Endothelial cell of umbilical vein (primary cell): ENCODE measurements around the gene ZFR. TPM values are rescaled to one million over a fixed set of nuclear protein-coding genes. Genes with fewer than 3 reads are reported as not detected.

Source experiments
- BruUV-seq: library from RNA; stranded (reverse); fragments of 400-500 nt; replicated peaks from 2 replicates; lab custom pipeline; 2021; lab: Mats Ljungman, UMichigan
- CTCF ChIA-PET: fragments of 300-600, 350-600 bp; sonication (Branson Sonifier 250); formaldehyde crosslinking; loops from one replicate; lab custom pipeline; 2021; ENCODE audit warnings: antibody characterized with exemption, inconsistent platforms; lab: Charles Lee
- POLR2A ChIA-PET: fragments of 300-600, 350-600 bp; sonication (Branson Sonifier 250); formaldehyde crosslinking; loops from one replicate; lab custom pipeline; 2021; ENCODE audit warnings: antibody characterized with exemption, inconsistent platforms; lab: Charles Lee
- DNase-seq: peaks from one replicate; pipeline ENCODE4 v3.0.0-alpha.2; 2011; ENCODE audit warnings: low read depth, low spot score
- FAIRE-seq: peaks from 2 replicates; lab custom pipeline; 2011; peaks lifted over from hg19 to GRCh38; lab: Jason Lieb, UNC
- H2AFZ ChIP-seq: 2 replicates; pipeline ENCODE4 v1.6.0; 2012; ENCODE audit warnings: low read depth, low read length, control low read depth, inconsistent platforms
- H3K27ac ChIP-seq: 2 replicates; pipeline ENCODE4 v1.5.1; 2011; ENCODE audit warnings: low read depth, mild to moderate bottlenecking, control low read depth, low read length, moderate library complexity; ENCODE audit not compliant: insufficient read depth
- H3K27me3 ChIP-seq, 2 experiments: 2 replicates each; pipeline versions ENCODE4 v1.6.0 to v1.6.1; 2011; ENCODE audit warnings: low read length in 2 of 2, mixed read lengths in 1 of 2; ENCODE audit not compliant: control insufficient read depth in 2 of 2, insufficient read depth in 2 of 2
- H3K36me3 ChIP-seq, 2 experiments: 2 replicates in 1 of 2; 3 replicates in 1 of 2; pipeline ENCODE4 v1.5.1; 2011; ENCODE audit warnings: low read length in 2 of 2, mild to moderate bottlenecking in 1 of 2, moderate library complexity in 1 of 2; ENCODE audit not compliant: control insufficient read depth in 2 of 2, insufficient read depth in 2 of 2; ENCODE audit errors: extremely low read depth in 1 of 2
- H3K4me1 ChIP-seq: 3 replicates; pipeline ENCODE4 v1.5.1; 2011; ENCODE audit warnings: mild to moderate bottlenecking, low read length; ENCODE audit not compliant: control insufficient read depth, insufficient read depth; ENCODE audit errors: extremely low read depth
- H3K4me2 ChIP-seq: 2 replicates; pipeline ENCODE4 v1.6.1; 2011; ENCODE audit warnings: low read length, control low read depth, mixed read lengths; ENCODE audit not compliant: insufficient read depth
- H3K4me3 ChIP-seq, 3 experiments: fragments of 200-600 bp in 1 of 3; sonication (generic), shearing (Covaris generic) in 1 of 3; replicated peaks in 1 of 3; 2 replicates each; pipeline ENCODE4 v1.5.1; 2011 to 2016; ENCODE audit warnings: control low read depth in 3 of 3, low read length in 3 of 3, mild to moderate bottlenecking in 2 of 3, inconsistent platforms in 1 of 3, low read depth in 1 of 3, moderate library complexity in 1 of 3; ENCODE audit not compliant: insufficient read depth in 1 of 3
- H3K79me2 ChIP-seq: 2 replicates; pipeline ENCODE4 v1.6.0; 2012; ENCODE audit warnings: low read length, inconsistent platforms; ENCODE audit not compliant: control insufficient read depth, insufficient read depth
- H3K9ac ChIP-seq: replicated peaks from 2 replicates; pipeline ENCODE3; 2011; ENCODE audit warnings: low read length, control low read depth; ENCODE audit not compliant: insufficient read depth; ENCODE audit errors: extremely low read depth
- H3K9me1 ChIP-seq: replicated peaks from 3 replicates; pipeline ENCODE4 v1.6.0; 2011; ENCODE audit warnings: mild to moderate bottlenecking, low read length; ENCODE audit not compliant: control insufficient read depth, insufficient read depth; ENCODE audit errors: extremely low read depth
- H3K9me3 ChIP-seq: replicated peaks from 2 replicates; pipeline ENCODE4 v1.5.1; 2012; ENCODE audit warnings: low read length, inconsistent platforms; ENCODE audit not compliant: control insufficient read depth, insufficient read depth
- H4K20me1 ChIP-seq: replicated peaks from 2 replicates; pipeline ENCODE3; 2011; ENCODE audit warnings: mild to moderate bottlenecking, low read length; ENCODE audit not compliant: control insufficient read depth, insufficient read depth; ENCODE audit errors: extremely low read depth
- EZH2 ChIP-seq: IDR thresholded peaks from 2 replicates; pipeline ENCODE4 v1.6.1; 2012; ENCODE audit warnings: borderline replicate concordance, low read depth, mild to moderate bottlenecking, moderate library complexity, low read length, inconsistent platforms; ENCODE audit not compliant: severe bottlenecking
- FOS ChIP-seq: IDR thresholded peaks from 2 replicates; pipeline ENCODE4 v1.6.1; 2011; ENCODE audit warnings: mild to moderate bottlenecking, low read length, moderate library complexity, borderline replicate concordance; ENCODE audit not compliant: insufficient read depth
- GATA2 ChIP-seq: IDR thresholded peaks from 2 replicates; pipeline ENCODE4 v1.7.0; 2011; ENCODE audit warnings: low read depth, mild to moderate bottlenecking, moderate library complexity, mixed read lengths, low read length; ENCODE audit not compliant: insufficient read length, insufficient read depth
- JUN ChIP-seq: IDR thresholded peaks from 2 replicates; pipeline ENCODE4 v1.6.1; 2011; ENCODE audit warnings: borderline replicate concordance, low read depth; ENCODE audit not compliant: insufficient read length, insufficient read depth
- MYC ChIP-seq: IDR thresholded peaks from one replicate; pipeline ENCODE4 v1.6.1; 2011; ENCODE audit warnings: mild to moderate bottlenecking, low read depth, low read length
- POLR2A ChIP-seq: IDR thresholded peaks from 2 replicates; pipeline ENCODE4 v1.6.1; 2012; ENCODE audit warnings: low read depth, mild to moderate bottlenecking, control low read depth, low read length
- POLR2AphosphoS5 ChIP-seq: IDR thresholded peaks from 2 replicates; pipeline ENCODE4 v1.6.1; 2012; ENCODE audit warnings: low read depth, mild to moderate bottlenecking, control low read depth, low read length, moderate library complexity; ENCODE audit not compliant: insufficient read depth
- dilution Hi-C: fragments of 300-500 bp; cut with MboI; formaldehyde crosslinking; loops from one replicate; pipeline ENCODE4 v1.15.0; 2019; ENCODE audit warnings: low sequenced_read_pairs; ENCODE audit not compliant: extremely low pct_ligation_motif_present
- intact Hi-C: fragments of 100-400 bp; cut with micrococcal nuclease; formaldehyde crosslinking; loops from one replicate; pipeline ENCODE4 v1.10.0; 2022
- polyA plus RNA-seq, 4 experiments: library from polyadenylated mRNA; depleted of rRNA in 3 of 4; stranded (reverse) in 3 of 4; unstranded in 1 of 4; fragments of >200 nt; gene quantifications; 2 replicates each; pipeline versions ENCODE4 v1.2.1 to v1.2.3, GENCODE V29; 2011 to 2012; ENCODE audit warnings: missing spikeins in 1 of 4
- total RNA-seq: library from RNA; stranded (reverse); gene quantifications from 2 replicates; pipeline ENCODE4 v1.2.3, GENCODE V29; 2021
- TF ChIP-seq, protein P1 (sequence below), 2 donors: IDR thresholded peaks; 1 replicate in 1 of 2; 2 replicates in 1 of 2; pipeline ENCODE4 v1.5.1; 2011; ENCODE audit warnings: low read length in 2 of 2, mild to moderate bottlenecking in 2 of 2, moderate library complexity in 2 of 2, control low read depth in 1 of 2, inconsistent platforms in 1 of 2, low read depth in 1 of 2; ENCODE audit not compliant: insufficient read depth in 1 of 2; ENCODE audit errors: extremely low read depth in 1 of 2
- TF ChIP-seq, protein P2 (sequence below): IDR thresholded peaks from 2 replicates; pipeline ENCODE4 v1.6.1; 2011; ENCODE audit not compliant: insufficient read depth, insufficient read length

ZFR gene
- total and polyA plus RNA-seq, 2 donors (not counting 3 experiments of a cell fraction or from before 2014, with no cell fraction given), result 60.1 to 79.4 TPM

DNA sequence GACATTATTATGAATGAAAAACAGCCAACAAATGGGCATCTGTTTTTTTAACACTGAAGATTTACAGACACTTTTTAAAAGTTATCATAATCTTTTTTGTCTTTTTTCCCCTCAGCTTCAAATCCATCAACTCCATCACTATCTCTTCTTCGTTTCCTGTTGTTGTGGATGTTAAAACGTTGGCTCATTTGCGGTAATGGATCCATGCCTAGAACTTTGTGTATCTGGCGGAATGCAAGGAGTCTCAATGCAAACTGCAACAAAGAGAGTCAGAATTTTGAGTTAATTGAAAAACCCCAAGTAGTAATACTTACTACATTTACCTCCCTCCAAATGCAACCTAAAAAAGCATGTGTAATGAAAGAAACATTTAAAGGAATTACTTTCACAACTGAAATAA lies 88.9 kb downstream of the ZFR start:
- Histone ChIP-seq H3K27me3 (no peaks in the 10 kb centered on the region), H2AFZ (no peak overlapping the region), H3K36me3 (peaks cover 4 to 9% of the 10 kb centered on the region in 2 experiments), H3K27ac (no peak overlapping the region), H3K9ac (no peak overlapping the region), H3K4me3 (no peak overlapping the region), H3K9me1 (no peaks in the 10 kb centered on the region), H4K20me1 (no peaks in the 10 kb centered on the region), H3K79me2 (no peaks in the 10 kb centered on the region), H3K4me1 (no peaks in the 10 kb centered on the region), H3K4me2 (no peak overlapping the region), H3K9me3 (no peaks in the 10 kb centered on the region)
- dilution Hi-C loops (no loop called here), intact Hi-C loops (loop anchor here (5.0 kb wide), 1 partner anchor 373 kb away; no protein-coding TSS in a partner anchor)
- ChIA-PET CTCF (no interaction called here), POLR2A (no interaction called here)
- TF ChIP-seq JUN (no peak), FOS (no peak), POLR2AphosphoS5 (no peak), GATA2 (no peak), EZH2 (no peak), MYC (no peak), POLR2A (no peak)
- TF ChIP-seq, protein P1, sequence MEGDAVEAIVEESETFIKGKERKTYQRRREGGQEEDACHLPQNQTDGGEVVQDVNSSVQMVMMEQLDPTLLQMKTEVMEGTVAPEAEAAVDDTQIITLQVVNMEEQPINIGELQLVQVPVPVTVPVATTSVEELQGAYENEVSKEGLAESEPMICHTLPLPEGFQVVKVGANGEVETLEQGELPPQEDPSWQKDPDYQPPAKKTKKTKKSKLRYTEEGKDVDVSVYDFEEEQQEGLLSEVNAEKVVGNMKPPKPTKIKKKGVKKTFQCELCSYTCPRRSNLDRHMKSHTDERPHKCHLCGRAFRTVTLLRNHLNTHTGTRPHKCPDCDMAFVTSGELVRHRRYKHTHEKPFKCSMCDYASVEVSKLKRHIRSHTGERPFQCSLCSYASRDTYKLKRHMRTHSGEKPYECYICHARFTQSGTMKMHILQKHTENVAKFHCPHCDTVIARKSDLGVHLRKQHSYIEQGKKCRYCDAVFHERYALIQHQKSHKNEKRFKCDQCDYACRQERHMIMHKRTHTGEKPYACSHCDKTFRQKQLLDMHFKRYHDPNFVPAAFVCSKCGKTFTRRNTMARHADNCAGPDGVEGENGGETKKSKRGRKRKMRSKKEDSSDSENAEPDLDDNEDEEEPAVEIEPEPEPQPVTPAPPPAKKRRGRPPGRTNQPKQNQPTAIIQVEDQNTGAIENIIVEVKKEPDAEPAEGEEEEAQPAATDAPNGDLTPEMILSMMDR (IDR thresholded peaks at IDR 0.05; ENCODE audit: extremely low read depth in 1 of 2, insufficient read depth in 1 of 2, low read depth in 1 of 2, low read length in 2 of 2), result no peak
- TF ChIP-seq, protein P2, sequence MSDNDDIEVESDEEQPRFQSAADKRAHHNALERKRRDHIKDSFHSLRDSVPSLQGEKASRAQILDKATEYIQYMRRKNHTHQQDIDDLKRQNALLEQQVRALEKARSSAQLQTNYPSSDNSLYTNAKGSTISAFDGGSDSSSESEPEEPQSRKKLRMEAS, result no peak
- no TSS peak for BruUV-seq
- no peak for DNase-seq
- no peak for FAIRE-seq
